ENCODE data around the gene ZNRD2.

GRCh38 chr11:65571940-65572339 lies 1.7 kb downstream of the ZNRD2 start:
- no peak for TF ChIP-seq EP300 (IDR thresholded peaks at IDR 0.05)
- TF ChIP-seq POLR2AphosphoS5 (IDR thresholded peaks at IDR 0.05): no peak
- TF ChIP-seq, protein P1, sequence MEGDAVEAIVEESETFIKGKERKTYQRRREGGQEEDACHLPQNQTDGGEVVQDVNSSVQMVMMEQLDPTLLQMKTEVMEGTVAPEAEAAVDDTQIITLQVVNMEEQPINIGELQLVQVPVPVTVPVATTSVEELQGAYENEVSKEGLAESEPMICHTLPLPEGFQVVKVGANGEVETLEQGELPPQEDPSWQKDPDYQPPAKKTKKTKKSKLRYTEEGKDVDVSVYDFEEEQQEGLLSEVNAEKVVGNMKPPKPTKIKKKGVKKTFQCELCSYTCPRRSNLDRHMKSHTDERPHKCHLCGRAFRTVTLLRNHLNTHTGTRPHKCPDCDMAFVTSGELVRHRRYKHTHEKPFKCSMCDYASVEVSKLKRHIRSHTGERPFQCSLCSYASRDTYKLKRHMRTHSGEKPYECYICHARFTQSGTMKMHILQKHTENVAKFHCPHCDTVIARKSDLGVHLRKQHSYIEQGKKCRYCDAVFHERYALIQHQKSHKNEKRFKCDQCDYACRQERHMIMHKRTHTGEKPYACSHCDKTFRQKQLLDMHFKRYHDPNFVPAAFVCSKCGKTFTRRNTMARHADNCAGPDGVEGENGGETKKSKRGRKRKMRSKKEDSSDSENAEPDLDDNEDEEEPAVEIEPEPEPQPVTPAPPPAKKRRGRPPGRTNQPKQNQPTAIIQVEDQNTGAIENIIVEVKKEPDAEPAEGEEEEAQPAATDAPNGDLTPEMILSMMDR (IDR thresholded peaks at IDR 0.05): peak in 1 of 6 experiments; percentile 12

All from upper lobe of left lung (tissue), 4 donors.